Mesenchymal stem cell (in vitro differentiated cells and primary cell): ENCODE results near the gene HECTD4.

Experiments
- DNase-seq: peaks from one replicate; pipeline ENCODE4 v3.0.0-alpha.2; 2013
- H2AFZ ChIP-seq: one replicate; pipeline ENCODE4 v1.6.1; 2013; ENCODE audit warnings: low read depth, mild to moderate bottlenecking, control low read depth, inconsistent platforms, low read length, moderate library complexity
- H2AK5ac ChIP-seq: 2 replicates; pipeline ENCODE4 v1.6.1; 2013; ENCODE audit warnings: low read length, moderate library complexity, mild to moderate bottlenecking, inconsistent platforms; ENCODE audit not compliant: severe bottlenecking
- H2BK120ac ChIP-seq: one replicate; pipeline ENCODE4 v1.6.1; 2013; ENCODE audit warnings: low read depth, mild to moderate bottlenecking, inconsistent platforms, low read length, moderate library complexity
- H2BK12ac ChIP-seq, 2 experiments: one replicate each; pipeline ENCODE4 v1.6.1; 2013; ENCODE audit warnings: inconsistent platforms in 2 of 2, low read length in 2 of 2, mild to moderate bottlenecking in 2 of 2, moderate library complexity in 2 of 2, control low read depth in 1 of 2
- H2BK15ac ChIP-seq: one replicate; pipeline ENCODE4 v1.6.1; 2013; ENCODE audit warnings: mild to moderate bottlenecking, low read depth, inconsistent platforms; ENCODE audit not compliant: poor library complexity, severe bottlenecking
- H2BK5ac ChIP-seq: 2 replicates; pipeline ENCODE4 v1.6.1; 2013; ENCODE audit warnings: low read depth, mild to moderate bottlenecking, low read length, control low read depth, inconsistent platforms; ENCODE audit not compliant: poor library complexity, severe bottlenecking
- H3K14ac ChIP-seq, 2 experiments: one replicate each; pipeline ENCODE4 v1.6.1; 2013; ENCODE audit warnings: inconsistent platforms in 2 of 2, low read length in 2 of 2, control low read depth in 1 of 2, mild to moderate bottlenecking in 1 of 2, moderate library complexity in 1 of 2
- H3K18ac ChIP-seq, 2 experiments: one replicate each; pipeline ENCODE4 v1.6.1; 2013; ENCODE audit warnings: inconsistent platforms in 2 of 2, low read length in 2 of 2, control low read depth in 1 of 2, low read depth in 1 of 2, mild to moderate bottlenecking in 1 of 2
- H3K23ac ChIP-seq, 2 experiments: one replicate each; pipeline ENCODE4 v1.6.1; 2013; ENCODE audit warnings: inconsistent platforms in 2 of 2, low read length in 2 of 2, mild to moderate bottlenecking in 2 of 2, moderate library complexity in 2 of 2, control low read depth in 1 of 2
- H3K27ac ChIP-seq: 2 replicates; pipeline ENCODE4 v1.5.1; 2013; ENCODE audit warnings: mild to moderate bottlenecking, moderate library complexity, low read length, control low read depth, inconsistent platforms; ENCODE audit not compliant: poor library complexity, severe bottlenecking
- H3K27me3 ChIP-seq, 2 experiments: 2 replicates each; pipeline versions ENCODE4 v1.6.1 to v1.7.0; 2013; ENCODE audit warnings: low read length in 2 of 2, mild to moderate bottlenecking in 2 of 2, moderate library complexity in 2 of 2, control low read depth in 1 of 2, inconsistent platforms in 1 of 2; ENCODE audit not compliant: control insufficient read depth in 1 of 2, insufficient read depth in 1 of 2
- H3K36me3 ChIP-seq, 2 experiments: 2 replicates each; pipeline versions ENCODE4 v1.6.1 to v1.7.0; 2013; ENCODE audit warnings: low read length in 2 of 2, control low read depth in 1 of 2, inconsistent platforms in 1 of 2, low read depth in 1 of 2, mild to moderate bottlenecking in 1 of 2; ENCODE audit not compliant: insufficient read depth in 2 of 2, control insufficient read depth in 1 of 2
- H3K4ac ChIP-seq, 2 experiments: one replicate each; pipeline ENCODE4 v1.6.1; 2013; ENCODE audit warnings: inconsistent platforms in 2 of 2, low read length in 2 of 2, mild to moderate bottlenecking in 2 of 2, moderate library complexity in 2 of 2, control low read depth in 1 of 2, low read depth in 1 of 2
- H3K4me1 ChIP-seq: 2 replicates; pipeline ENCODE4 v1.6.1; 2013; ENCODE audit warnings: low read depth, low read length, control low read depth; ENCODE audit not compliant: control insufficient read depth, insufficient read depth
- H3K4me2 ChIP-seq: 2 replicates; pipeline ENCODE4 v1.6.1; 2013; ENCODE audit warnings: low read length, mild to moderate bottlenecking, inconsistent platforms; ENCODE audit not compliant: poor library complexity, severe bottlenecking
- H3K4me3 ChIP-seq, 2 experiments: 2 replicates each; pipeline versions ENCODE4 v1.5.1 to v1.7.0; 2013; ENCODE audit warnings: low read length in 2 of 2, mild to moderate bottlenecking in 2 of 2, control low read depth in 1 of 2, low read depth in 1 of 2; ENCODE audit not compliant: insufficient read depth in 1 of 2
- H3K79me1 ChIP-seq: replicated peaks from 2 replicates; pipeline ENCODE4 v1.6.1; 2013; ENCODE audit warnings: mild to moderate bottlenecking, control low read depth, low read length, inconsistent platforms; ENCODE audit not compliant: poor library complexity, severe bottlenecking
- H3K9ac ChIP-seq: 2 replicates; pipeline ENCODE4 v1.7.0; 2013; ENCODE audit warnings: mild to moderate bottlenecking, low read length, moderate library complexity
- H3K9me3 ChIP-seq: 2 replicates; pipeline ENCODE4 v1.7.0; 2013; ENCODE audit warnings: mild to moderate bottlenecking, low read length; ENCODE audit not compliant: control insufficient read depth
- H4K8ac ChIP-seq: one replicate; pipeline ENCODE4 v1.6.1; 2013; ENCODE audit warnings: inconsistent platforms, mild to moderate bottlenecking, low read length, moderate library complexity
- H4K91ac ChIP-seq: one replicate; pipeline ENCODE4 v1.6.1; 2013; ENCODE audit warnings: mild to moderate bottlenecking, low read length, inconsistent platforms
- WGBS: methylation state at CpG from one replicate; pipeline ENCODE4 v1.1.7; 2013; ENCODE audit warnings: mixed read lengths; 5-methylcytosine and 5-hydroxymethylcytosine counted together

HECTD4 gene

GRCh38 chr12:112134731-112135130 is 247.5 kb downstream of the HECTD4 start:
- Histone ChIP-seq H2BK12ac (no peak overlapping the region), H3K79me1 (peaks cover 14% of the 10 kb centered on the region), H3K27ac (no peak overlapping the region), H2BK5ac (no peak overlapping the region), H3K18ac (no peak overlapping the region), H4K91ac (no peak overlapping the region), H3K4me1 (peaks cover 3% of the 10 kb centered on the region), H2BK120ac (no peak overlapping the region), H3K14ac (no peak overlapping the region), H4K8ac (no peak overlapping the region), H3K36me3 (peaks cover 43 to 76% of the 10 kb centered on the region in 2 experiments), H3K9ac (no peak overlapping the region), H2AFZ (no peak overlapping the region), H3K4me3 (no peak overlapping the region), H3K23ac (no peak overlapping the region), H3K9me3 (no peaks in the 10 kb centered on the region), H2BK15ac (no peak overlapping the region), H3K4me2 (no peak overlapping the region), H2AK5ac (no peak overlapping the region), H3K27me3 (no peaks in the 10 kb centered on the region), H3K4ac (no peak overlapping the region)
- WGBS, result 96% methylated on average over 2 of the region's 3 CpGs
- DNase-seq, result no peak

- Histone ChIP-seq H2BK5ac (no peak overlapping the region), H2AFZ (no peak overlapping the region), H3K4me1 (peaks cover 8% of the 10 kb centered on the region), H3K18ac (no peak overlapping the region), H3K4me2 (no peak overlapping the region), H3K9me3 (no peaks in the 10 kb centered on the region), H2AK5ac (no peak overlapping the region), H2BK12ac (no peak overlapping the region), H3K27ac (no peak overlapping the region), H3K79me1 (peaks cover 13% of the 10 kb centered on the region), H3K4me3 (no peak overlapping the region), H4K8ac (no peak overlapping the region), H3K23ac (no peak overlapping the region), H3K36me3 (peaks cover 32 to 63% of the 10 kb centered on the region in 2 experiments), H4K91ac (no peak overlapping the region), H3K4ac (no peak overlapping the region), H2BK15ac (no peak overlapping the region), H3K27me3 (no peaks in the 10 kb centered on the region), H3K9ac (no peak overlapping the region), H3K14ac (no peak overlapping the region), H2BK120ac (no peak overlapping the region)
- over 99% methylated on average over 4 of the region's 5 CpGs for WGBS
- no peak for DNase-seq
These were observed 248.8 kb downstream of the HECTD4 start for GRCh38 chr12:112133418-112133817.

- H2BK5ac ChIP-seq, result no peak overlapping the region
- H4K8ac ChIP-seq, result no peak overlapping the region
- H2BK12ac ChIP-seq, result no peak overlapping the region
- H3K79me1 ChIP-seq, result peaks cover 15% of the 10 kb centered on the region
- no peak overlapping the region for H3K14ac ChIP-seq
- peaks cover 17 to 49% of the 10 kb centered on the region in 2 experiments for H3K36me3 ChIP-seq
- H4K91ac ChIP-seq, result no peak overlapping the region
- H3K9me3 ChIP-seq, result no peaks in the 10 kb centered on the region
- H3K4me1 ChIP-seq, result peaks cover 9% of the 10 kb centered on the region
- no peak overlapping the region for H3K4ac ChIP-seq
- H3K4me2 ChIP-seq, result no peak overlapping the region
- H2BK15ac ChIP-seq, result no peak overlapping the region
- peak overlapping the region in 1 of 2 experiments; percentile 48 for H3K4me3 ChIP-seq
- no peak overlapping the region for H2AK5ac ChIP-seq
- H2AFZ ChIP-seq, result no peak overlapping the region
- peak overlapping the region; percentile 80 for H3K9ac ChIP-seq
- no CpG with 5 or more reads among the region's 1 CpG for WGBS
- no peak overlapping the region for H3K23ac ChIP-seq
- H3K18ac ChIP-seq, result no peak overlapping the region
- no peaks in the 10 kb centered on the region for H3K27me3 ChIP-seq
- DNase-seq, result no peak
- H2BK120ac ChIP-seq, result no peak overlapping the region
- H3K27ac ChIP-seq, result no peak overlapping the region
These were observed 250.5 kb downstream of the HECTD4 start for GRCh38 chr12:112131686-112132085.

- H3K9ac ChIP-seq, result peak overlapping the region; percentile 80
- H2AK5ac ChIP-seq, result no peak overlapping the region
- H3K9me3 ChIP-seq, result no peaks in the 10 kb centered on the region
- H3K4me2 ChIP-seq, result no peak overlapping the region
- peaks cover 7 to 37% of the 10 kb centered on the region in 2 experiments for H3K36me3 ChIP-seq
- H2AFZ ChIP-seq, result no peak overlapping the region
- H3K79me1 ChIP-seq, result peaks cover 19% of the 10 kb centered on the region
- H2BK12ac ChIP-seq, result no peak overlapping the region
- H4K8ac ChIP-seq, result no peak overlapping the region
- no peak overlapping the region for H3K14ac ChIP-seq
- peaks cover 15% of the 10 kb centered on the region for H3K4me1 ChIP-seq
- no peak overlapping the region for H3K18ac ChIP-seq
- peak overlapping the region in 1 of 2 experiments; percentile 61 for H3K4me3 ChIP-seq
- H3K4ac ChIP-seq, result no peak overlapping the region
- no peak overlapping the region for H4K91ac ChIP-seq
- no peak overlapping the region for H2BK5ac ChIP-seq
- no peaks in the 10 kb centered on the region for H3K27me3 ChIP-seq
- 9% methylated on average over 2 of the region's 2 CpGs for WGBS
- peak overlapping the region; percentile 53 for H3K27ac ChIP-seq
- no peak overlapping the region for H3K23ac ChIP-seq
- H2BK120ac ChIP-seq, result no peak overlapping the region
- peak; percentile 87 for DNase-seq
- no peak overlapping the region for H2BK15ac ChIP-seq
These were observed 251.7 kb downstream of the HECTD4 start for GRCh38 chr12:112130441-112130998.
